Left cardiac atrium (tissue), 4 donors: ENCODE data around the gene OR1J1. TPM values are rescaled to one million over a fixed set of nuclear protein-coding genes. Genes with fewer than 3 reads are reported as not detected.

Experiments
- ATAC-seq, 2 donors: fragments of 200-7000 bp; cut with Tn5 transposase; one replicate each; pipeline ENCODE4 v1.9.1; 2020; ENCODE audit warnings: mild to moderate bottlenecking in 2 of 2, moderate library complexity in 2 of 2
- DNase-seq: peaks from one replicate; pipeline ENCODE4 v3.0.0-alpha.2; 2020
- intact Hi-C, 2 donors: fragments of 100-400 bp; cut with DNase I; formaldehyde crosslinking; loops; one replicate each; pipeline versions ENCODE4 v1.14.1 to v1.15.1; 2022 to 2023
- long read RNA-seq: library from polyadenylated mRNA; unstranded; transcript quantifications from one replicate; pipeline ENCODE4 v2.0.0, GENCODE V29; 2021
- total RNA-seq, 2 donors: library from RNA; stranded (reverse); fragmentation: NEBNext Ultra II Directional; extraction: Animal tissue kit (Norgen Biotek cat#: 25700); gene quantifications; one replicate each; pipeline ENCODE4 v1.2.1, GENCODE V29; 2021
- donor health status: DM: no; HTN: yes; CAD: no.
- donor health status: DM: no; HTN: yes; CAD: no; lungs with severe emphysema.
- donor health status: DM: yes; HTN: yes; CAD: no.
- donor health status: Dilated cardiomyopathy.

OR1J1 gene, protein sequence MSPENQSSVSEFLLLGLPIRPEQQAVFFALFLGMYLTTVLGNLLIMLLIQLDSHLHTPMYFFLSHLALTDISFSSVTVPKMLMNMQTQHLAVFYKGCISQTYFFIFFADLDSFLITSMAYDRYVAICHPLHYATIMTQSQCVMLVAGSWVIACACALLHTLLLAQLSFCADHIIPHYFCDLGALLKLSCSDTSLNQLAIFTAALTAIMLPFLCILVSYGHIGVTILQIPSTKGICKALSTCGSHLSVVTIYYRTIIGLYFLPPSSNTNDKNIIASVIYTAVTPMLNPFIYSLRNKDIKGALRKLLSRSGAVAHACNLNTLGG
- total RNA-seq: not detected
- long read RNA-seq: 0 reads

DNA sequence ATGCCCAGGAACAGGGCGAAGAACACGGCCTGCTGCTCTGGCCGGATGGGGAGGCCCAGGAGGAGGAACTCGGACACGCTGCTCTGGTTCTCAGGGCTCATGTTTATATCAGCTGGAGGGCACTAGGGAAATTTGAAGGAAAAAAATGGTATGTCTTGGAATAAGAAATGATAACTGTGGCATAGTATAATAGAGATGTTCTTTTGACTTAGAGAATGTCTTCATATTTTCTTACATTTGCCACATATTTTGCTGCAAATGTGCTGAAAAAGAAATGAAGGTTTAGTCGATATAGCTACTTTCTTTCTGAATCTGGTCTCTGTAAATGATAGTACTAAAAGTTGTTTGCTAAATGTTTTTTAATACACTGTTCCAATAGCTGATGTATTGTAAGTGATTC, at the start of gene OR1J1:
OR1J1 (minus strand) TSS at position 101 of the 400 bp plus-strand sequence; CDS start at position 101, 0 bp downstream.
- intact Hi-C loops: no loop called here

DNA sequence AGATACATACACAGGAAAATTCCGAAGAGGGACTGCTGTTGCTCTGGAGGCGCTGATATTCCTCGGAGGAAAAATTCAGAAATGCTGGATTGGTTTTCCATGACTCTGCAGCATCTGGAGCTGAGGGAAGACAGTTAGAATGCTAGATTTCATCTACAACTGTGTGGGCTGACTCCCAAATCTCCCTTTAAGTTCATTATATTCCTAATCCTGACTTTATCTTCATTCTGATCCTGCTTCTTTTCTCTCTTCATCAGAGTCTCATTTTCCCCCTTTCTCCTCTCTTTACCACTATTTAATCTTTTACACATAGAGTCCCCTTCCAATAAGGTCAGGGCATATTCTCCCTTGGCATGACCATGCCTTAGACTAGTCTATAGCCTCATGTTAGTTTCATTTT, 49.5 kb upstream of the OR1J1 start, which contains the start of gene OR1N1:
OR1N1 (minus strand) TSS at position 101 of the 400 bp plus-strand sequence; CDS start at position 101, 0 bp downstream.
- intact Hi-C loops: no loop called here
- DNase-seq (no peak), ATAC-seq (no peak)

More for the DNA sequence above, at the start of gene OR1J1:
- DNase-seq (no peak), ATAC-seq (no peak)

DNA sequence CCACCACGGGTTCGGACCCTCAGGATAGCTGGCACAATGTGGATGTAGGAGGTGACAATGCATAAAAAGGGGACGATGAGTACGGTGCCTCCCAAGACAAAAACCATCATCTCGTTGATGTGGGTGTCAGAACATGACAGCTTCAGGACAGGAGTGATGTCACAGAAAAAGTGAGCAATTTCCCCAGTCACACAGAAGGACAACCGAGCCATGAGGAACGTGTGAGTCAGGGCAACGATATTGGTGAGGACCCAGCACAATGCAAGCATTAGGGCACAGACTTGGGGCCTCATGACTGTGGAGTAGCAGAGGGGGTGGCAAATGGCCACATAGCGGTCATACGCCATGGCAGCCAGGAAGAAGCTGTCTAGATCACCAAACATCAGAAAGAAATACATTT, 48.9 kb upstream of the OR1J1 start:
- ATAC-seq: no peak
- intact Hi-C loops: no loop called here
- no peak for DNase-seq

DNA sequence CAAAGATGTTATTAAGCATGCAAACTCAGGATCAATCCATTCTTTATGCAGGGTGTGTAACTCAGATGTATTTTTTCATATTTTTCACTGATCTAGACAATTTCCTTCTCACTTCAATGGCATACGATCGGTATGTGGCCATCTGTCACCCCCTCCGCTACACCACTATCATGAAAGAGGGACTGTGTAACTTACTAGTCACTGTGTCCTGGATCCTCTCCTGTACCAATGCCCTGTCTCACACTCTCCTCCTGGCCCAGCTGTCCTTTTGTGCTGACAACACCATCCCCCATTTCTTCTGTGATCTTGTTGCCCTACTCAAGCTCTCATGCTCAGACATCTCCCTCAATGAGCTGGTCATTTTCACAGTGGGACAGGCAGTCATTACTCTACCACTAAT, 41.6 kb upstream of the OR1J1 start:
- intact Hi-C loops: no loop called here
- DNase-seq (no peak), ATAC-seq (no peak)

DNA sequence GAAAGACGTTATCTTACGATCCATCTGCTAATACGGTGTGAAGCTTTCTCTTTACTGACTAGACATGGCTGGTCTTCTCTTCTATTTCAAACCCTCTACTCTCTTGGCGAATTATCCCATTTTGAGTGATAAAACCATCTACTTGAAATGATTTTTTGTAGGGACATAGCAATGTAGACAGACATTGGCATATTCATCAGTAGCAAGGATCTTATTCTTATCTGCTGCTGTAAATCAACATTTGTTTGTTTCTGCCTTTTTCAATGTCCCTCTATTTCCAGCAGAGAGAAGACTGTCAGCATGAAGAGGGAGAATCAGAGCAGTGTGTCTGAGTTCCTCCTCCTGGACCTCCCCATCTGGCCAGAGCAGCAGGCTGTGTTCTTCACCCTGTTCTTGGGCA, 41.1 kb upstream of the OR1J1 start, which contains the start of gene OR1J4:
OR1J4 (plus strand) TSS at position 301 of the 400 bp plus-strand sequence; CDS start at position 301, 0 bp downstream.
- intact Hi-C loops: no loop called here
- no peak for ATAC-seq

DNA sequence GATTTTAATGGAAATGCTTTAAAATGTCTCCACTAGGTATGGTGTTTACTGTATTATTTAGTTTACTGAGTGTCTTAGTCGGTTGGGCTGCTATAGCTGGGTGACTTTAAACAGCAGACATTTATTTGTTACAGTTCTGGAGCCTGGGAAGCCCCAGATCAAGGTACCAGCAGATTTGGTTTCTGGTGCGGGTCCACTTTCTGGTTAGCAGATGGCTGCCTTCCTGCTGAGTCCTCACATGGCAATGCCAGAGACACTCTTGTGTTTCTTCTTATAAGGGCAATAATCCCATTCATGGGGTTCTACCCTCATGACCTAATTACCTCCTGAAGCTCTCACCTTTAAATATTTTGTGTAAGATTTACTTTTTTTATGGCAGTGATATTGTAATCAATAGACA, 40.5 kb upstream of the OR1J1 start:
- ATAC-seq (no peak), DNase-seq (no peak)
- intact Hi-C loops: no loop called here

More for the DNA sequence above, 41.1 kb upstream of the OR1J1 start, which contains the start of gene OR1J4:
- no peak for DNase-seq

DNA sequence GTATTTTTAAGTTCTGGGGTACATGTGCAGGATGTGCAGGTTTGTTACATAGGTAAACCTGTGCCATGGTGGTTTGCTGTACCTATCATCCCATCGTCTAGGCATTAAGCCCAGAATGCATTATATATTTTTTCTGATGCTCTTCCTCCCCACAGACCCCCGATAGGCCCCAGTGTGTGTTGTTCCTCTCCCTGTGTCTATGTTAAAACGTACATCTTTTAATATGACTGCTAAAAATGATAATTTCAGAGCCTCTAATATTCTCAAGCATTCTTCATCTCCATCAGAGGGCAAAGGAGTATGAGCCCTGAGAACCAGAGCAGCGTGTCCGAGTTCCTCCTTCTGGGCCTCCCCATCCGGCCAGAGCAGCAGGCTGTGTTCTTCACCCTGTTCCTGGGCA, 32.8 kb upstream of the OR1J1 start, which contains the start of gene OR1J2:
OR1J2 (plus strand) TSS at position 301 of the 400 bp plus-strand sequence; CDS start at position 301, 0 bp downstream.
- no peak for DNase-seq
- intact Hi-C loops: no loop called here
- ATAC-seq: no peak

DNA sequence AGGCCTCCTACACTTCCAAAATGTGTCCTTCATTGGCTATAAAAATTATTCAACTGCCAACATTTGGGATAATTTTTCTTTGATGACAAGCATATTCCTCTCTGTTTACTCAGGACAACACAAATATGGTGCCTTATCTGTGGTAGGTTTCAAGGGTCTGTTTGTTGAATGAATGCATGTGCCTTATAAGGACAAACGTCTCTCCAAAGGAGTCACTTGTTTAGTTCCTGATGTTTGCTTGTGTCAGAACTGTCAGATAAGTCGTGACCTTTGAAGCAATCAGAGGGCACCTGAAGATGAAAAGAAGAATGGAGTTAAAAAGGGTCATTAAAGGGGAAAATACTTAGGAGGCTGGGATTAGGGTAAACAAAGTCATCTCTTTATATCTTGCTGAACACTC, 29.2 kb upstream of the OR1J1 start:
- DNase-seq (no peak), ATAC-seq (no peak)
- intact Hi-C loops: no loop called here

DNA sequence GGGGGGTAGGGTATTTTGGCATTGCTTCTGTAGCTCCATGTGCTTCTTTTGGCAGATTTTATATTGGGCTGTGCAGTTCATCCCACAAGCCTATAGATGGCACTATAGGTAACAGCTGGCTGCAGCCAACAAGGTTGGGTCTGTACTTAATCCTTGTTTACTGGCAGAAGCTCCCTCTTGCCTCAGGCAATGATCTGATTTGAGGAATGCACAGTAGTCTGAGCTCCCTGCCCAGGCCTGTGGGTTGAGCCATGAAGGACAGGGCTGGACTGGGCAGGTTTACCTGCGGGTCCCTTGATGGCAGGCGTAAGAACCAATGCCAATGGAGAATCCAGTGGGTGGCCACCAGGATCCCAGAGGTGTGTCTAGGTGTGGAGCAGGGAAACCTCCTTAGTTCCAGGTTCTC, 21.2 kb upstream of the OR1J1 start:
- no peak for DNase-seq
- ATAC-seq: no peak
- intact Hi-C loops: no loop called here

DNA sequence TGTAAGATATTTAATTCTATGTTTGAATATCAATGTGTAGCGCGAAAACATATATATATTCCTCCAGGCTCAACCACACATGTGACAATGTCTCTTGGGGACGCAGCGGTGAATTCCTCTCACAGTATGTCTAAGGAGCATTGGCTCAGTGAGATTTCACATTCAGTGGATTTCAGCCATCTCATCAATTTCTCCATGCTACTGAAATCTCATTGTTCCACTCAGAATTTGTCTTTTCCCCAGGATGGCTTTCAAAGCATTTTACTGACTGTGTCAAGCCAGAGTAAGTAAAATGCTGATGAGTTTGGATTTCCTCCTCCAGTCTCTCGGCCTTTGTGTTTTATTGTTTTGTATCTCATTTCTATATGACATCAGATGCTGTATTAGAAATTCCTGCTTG, 1.3 kb upstream of the OR1J1 start:
- DNase-seq (no peak), ATAC-seq (no peak)
- intact Hi-C loops: no loop called here

DNA sequence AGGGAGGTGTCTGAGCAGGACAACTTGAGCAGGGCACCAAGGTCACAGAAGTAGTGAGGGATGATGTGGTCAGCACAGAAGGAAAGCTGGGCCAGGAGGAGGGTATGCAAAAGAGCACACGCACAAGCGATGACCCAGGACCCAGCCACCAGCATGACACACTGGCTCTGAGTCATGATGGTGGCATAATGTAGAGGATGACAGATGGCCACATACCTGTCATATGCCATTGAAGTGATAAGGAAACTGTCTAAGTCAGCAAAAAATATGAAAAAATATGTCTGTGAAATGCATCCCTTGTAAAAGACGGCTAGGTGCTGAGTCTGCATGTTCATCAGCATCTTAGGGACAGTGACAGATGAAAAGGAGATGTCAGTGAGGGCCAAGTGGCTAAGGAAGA, 380 bp downstream of the OR1J1 start:
- intact Hi-C loops: no loop called here
- no peak for DNase-seq
- no peak for ATAC-seq

DNA sequence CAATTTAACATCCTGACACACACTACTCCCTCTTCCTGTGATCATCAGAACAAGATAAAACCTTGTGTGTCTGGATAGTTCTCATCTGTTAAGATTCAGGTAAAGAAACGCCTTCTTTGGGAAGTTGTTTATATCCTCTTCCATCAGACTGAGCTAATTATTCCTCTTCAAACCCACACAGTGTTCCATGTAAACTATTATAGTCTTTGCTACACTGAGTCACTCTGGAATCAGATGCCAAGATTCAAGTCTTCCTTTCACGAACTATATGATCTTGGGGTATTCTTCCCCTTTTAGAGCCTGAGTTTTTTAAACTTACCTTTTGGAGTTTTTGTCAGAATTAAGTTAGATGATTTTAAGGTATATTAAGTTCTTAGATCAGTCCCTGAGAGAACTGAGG, 2.0 kb downstream of the OR1J1 start:
- intact Hi-C loops: no loop called here
- DNase-seq (no peak), ATAC-seq (no peak)

DNA sequence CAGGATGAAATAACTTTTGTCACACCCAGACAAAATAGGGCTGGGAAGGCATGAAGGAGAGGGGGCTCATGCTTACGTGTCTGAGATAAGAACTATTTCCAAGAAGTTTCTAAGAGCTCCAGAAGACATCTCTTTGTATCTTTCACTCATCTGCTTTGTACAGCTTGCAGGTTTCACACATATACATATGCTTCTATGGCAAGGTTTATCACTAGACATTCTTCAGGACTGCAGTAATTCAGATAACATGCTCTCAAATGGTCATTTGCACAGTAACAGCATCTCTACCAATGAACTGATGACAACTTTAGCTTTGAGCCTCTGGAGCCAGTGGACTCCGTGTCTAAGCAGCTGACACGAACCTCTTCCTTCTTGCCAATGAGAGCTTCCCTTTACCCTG, 3.2 kb downstream of the OR1J1 start:
- intact Hi-C loops: no loop called here
- DNase-seq (no peak), ATAC-seq (no peak)

DNA sequence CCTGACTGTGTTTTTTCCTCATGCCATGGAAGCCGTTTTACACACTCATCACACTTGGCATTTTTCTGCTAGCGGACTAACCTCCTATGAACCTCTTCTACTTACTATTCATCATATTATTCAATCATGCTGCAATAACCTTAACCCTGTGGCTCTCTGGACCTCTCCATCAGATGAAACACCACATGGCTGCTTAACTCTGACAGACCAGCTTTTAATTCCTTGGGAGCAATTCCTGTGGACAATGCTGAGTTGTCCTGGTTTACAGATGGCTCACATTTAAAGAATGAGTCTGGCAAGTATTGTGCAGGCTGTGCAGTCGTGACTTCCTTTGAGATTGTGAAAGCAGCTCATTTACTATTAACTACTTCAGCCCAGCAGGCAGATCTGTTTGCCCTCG, 9.0 kb downstream of the OR1J1 start:
- no peak for ATAC-seq
- no peak for DNase-seq
- intact Hi-C loops: loop anchor here in 1 of 2 donors (5.0 kb wide), 1 partner anchor 344 kb away; no protein-coding TSS in a partner anchor

DNA sequence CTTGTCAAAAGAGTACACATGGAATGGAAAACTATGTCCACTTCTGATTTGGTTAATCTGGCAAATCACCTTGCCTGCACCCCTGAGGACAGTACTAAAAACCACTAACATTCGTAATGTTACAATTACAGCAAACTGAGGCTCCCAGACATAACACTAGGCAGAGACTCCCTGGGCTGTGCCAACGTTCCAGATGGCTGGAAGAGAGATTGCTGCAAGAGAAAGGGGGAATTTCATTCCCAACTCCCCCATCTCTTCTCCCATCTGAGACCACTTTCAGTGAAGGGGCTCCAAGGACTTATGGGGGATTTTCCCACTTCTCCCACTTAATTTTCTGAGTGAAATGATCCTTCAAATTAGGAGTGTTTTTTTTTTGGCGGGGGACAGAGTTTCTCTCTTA, 11.3 kb downstream of the OR1J1 start:
- DNase-seq (no peak), ATAC-seq (no peak)
- intact Hi-C loops: loop anchor here in 1 of 2 donors (5.0 kb wide), 1 partner anchor 346 kb away; no protein-coding TSS in a partner anchor

DNA sequence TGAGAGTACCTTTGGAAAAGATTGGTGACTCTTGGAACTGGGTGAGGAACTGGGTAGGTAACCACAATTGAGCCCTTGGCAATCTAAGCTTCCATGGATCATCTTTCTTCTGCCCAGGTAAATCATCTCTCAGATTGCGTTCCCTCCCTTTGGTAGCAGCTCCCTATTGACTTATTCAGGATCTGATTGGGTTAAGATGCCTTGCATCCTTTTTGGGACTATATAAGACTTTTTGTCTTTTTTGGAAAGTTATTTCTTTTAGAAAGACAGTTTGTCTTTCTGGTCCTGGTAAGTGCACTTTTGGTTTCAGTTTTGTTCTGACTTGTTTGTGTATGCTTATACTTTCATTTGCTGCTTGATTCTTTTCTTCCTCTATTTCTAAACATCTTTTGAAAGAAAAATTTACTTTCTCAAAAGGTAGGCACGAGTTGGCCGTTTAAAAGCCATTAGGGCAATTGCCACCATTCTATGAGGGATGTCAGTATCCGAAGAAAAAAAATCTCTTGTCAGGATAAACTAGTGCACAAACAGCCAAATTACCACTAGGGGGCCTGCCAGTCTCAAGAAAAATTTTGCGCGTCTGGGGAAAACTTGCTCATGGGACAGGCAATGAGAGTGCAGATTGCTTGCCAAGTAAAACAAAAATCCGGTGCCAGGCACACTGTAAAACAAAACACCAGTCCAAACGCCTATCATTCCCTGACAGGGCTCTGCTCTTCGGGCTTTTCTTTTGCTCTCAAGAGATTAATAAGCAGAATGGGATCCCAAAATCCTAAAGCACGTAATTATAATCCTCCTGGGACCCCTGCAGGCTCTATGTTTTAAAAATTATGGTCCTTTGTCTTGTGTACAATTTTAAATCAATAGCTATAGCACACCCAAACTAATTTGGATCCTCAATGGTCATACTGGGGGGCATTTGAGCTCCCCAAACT, 12.8 kb downstream of the OR1J1 start:
- ATAC-seq (peak; percentile 87 to 97), DNase-seq (peak; percentile 67)
- intact Hi-C loops: loop anchor here (1.0 to 5.0 kb wide), 2 partner anchors 344 to 347 kb away; no protein-coding TSS in a partner anchor

DNA sequence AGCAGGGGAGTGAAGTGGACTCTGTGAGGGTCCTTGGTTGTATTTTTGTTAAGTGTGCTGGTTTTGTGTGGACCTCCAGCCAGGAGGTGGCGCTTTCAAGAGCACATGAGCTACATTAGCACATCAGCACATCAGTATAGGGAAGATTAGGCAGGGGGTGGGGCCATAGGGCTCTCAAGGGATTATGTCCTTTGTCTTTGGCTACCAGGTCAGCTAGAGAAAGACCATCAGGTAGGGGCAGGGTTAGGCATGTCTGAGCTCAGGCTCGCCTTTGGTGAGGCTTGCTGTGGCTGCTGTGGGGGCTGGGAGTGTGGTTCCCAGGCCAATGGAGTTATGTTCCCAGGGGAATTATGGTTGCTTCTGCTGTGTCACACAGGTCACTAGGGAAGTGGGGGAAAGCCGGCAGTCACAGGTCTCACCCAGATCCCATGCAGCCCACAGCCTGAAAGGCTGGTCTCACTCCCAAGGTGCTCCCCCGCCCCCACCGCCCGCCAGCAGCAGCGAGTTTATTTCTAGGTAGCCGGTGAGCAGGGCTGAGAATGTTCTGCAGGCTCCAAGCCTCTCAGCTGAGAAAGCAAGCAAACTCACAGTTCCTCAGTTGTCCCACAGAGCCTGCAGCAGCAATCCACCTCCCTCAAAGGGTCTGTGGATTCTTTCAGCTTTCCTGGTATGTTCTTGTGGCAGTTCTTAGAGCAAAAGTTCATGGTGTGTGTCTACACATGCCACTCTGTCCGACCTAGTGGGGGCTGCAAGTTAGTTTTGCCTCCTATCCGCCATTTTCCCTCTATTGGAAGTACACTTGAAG, 13.7 kb downstream of the OR1J1 start:
- intact Hi-C loops: no loop called here
- ATAC-seq (no peak), DNase-seq (no peak)

DNA sequence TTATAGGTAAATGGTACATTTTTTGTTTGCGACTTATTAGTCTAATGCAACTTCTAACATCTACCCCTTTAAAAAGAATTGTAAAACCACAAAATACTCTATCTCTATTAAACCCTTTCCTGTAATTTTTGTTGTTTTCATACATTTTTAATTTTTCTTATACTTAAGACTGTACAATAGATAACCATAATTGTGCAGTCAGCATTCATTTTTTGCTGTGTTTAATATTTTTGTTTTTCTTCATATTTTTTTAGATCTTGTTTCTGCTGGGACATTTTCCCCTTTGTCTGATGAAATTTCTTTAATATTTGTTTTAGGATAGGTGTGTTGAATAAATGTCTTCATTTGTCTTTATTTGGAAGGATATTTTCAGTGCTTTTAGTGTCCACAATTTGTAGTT, 19.9 kb downstream of the OR1J1 start:
- DNase-seq (no peak), ATAC-seq (no peak)
- intact Hi-C loops: loop anchor here in 1 of 2 donors (10.0 kb wide), 1 partner anchor 363 kb away; the partner anchor contains the start of gene TTLL11

DNA sequence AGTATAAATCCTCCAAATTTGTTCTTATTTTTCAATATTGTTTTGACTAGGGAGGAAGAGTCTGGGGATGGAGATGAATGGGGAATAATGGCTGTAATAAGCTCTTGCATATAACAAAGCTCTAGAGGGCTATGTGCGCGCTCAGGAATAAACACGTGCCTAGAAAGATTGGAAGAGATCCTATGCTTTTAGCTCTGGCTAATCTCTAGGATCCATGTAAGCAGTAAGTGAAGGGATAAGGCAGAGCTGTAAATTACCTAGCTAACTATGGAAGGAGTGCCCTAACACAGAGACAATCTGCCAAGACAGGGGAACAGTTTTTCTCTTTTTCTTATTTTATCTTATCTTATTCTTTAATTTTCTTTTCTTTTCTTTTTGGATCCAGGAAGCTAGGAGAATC, 21.6 kb downstream of the OR1J1 start:
- ATAC-seq: no peak
- intact Hi-C loops: loop anchor here in 1 of 2 donors (10.0 kb wide), 1 partner anchor 361 kb away; the partner anchor contains the start of gene TTLL11
- no peak for DNase-seq
